A673 (cell line): Measurements from ENCODE around the gene MLN.

Experiments used
- CTCF ChIP-seq: fragments of 300-800, 200-600 bp; sonication (generic); conservative IDR thresholded peaks from 2 replicates; pipeline ENCODE4 v1.5.1; 2017; ENCODE audit warnings: low read depth, mild to moderate bottlenecking, antibody characterized with exemption, low read length, moderate library complexity, mixed read lengths
- EZH2 ChIP-seq: fragments of 200-600 bp; sonication (generic); IDR thresholded peaks from 2 replicates; pipeline ENCODE4 v1.6.1; 2017; ENCODE audit warnings: borderline replicate concordance, low read depth, mild to moderate bottlenecking, mixed read lengths, antibody characterized with exemption, low read length; ENCODE audit not compliant: poor library complexity, severe bottlenecking

- TF ChIP-seq EZH2 (no peak), CTCF (no peak)
Measured at GRCh38 chr6:33850296-33850695, 46.5 kb upstream of the MLN start.
